ENCODE measurements around the gene NPAS3.

NPAS3 gene

DNA sequence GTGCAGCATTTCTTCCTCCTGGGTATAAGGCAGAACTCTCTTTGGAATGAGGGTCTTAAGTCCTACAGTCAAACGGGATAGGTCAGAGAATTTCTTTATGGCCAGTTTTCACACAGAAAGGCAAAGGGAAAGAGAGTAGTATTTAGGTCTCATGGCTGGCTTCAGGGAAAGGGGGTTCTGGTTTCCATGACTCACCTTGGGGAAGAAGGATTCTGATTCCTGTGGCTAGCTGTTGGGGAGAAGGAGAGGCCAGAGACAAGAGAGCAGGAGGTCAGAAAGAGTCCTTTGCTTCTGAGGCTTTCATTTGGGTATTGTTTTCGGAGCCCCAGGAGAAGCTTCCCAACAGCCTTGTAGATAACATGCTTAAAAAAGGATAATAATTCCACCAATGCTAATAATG lies 332.5 kb downstream of the NPAS3 start:
- no peak for ATAC-seq

DNA sequence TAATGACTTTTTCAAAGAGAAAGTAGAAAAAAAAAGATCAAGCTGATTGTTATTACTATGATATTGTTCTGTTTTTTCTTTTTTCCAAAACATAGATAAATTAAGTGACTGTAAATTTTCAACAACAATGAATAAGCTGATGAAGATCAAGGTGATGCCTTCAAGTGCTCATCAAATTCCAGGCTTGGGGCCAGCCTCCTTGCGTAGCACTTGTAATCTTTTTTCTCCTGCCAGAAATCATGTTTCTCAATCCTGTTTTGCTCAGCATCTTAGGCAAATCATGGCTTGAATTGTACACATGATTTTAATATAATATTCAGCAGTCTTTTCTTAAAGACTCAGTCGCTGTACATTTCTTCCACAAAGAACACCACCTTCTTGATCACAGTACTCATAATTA lies 333.2 kb downstream of the NPAS3 start:
- no peak for ATAC-seq

DNA sequence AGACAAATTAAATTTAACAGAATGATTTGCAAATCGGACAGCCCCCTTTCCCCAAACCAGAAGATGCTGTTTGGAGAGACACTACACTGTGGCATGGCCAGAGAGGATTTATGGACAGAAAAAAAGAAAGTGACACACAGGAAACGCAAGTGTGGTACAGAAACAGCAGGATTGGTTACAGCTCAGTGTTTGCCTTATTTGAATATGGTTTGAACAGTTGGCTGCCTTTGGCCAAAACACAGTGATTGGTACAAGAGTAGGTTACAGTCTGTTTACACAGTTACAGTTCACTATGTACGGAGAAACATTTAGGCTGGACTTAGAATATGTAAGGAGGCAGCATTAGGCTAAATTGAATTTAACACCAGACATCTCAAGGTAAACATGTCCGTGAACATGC lies 335.3 kb downstream of the NPAS3 start:
- no peak for ATAC-seq

DNA sequence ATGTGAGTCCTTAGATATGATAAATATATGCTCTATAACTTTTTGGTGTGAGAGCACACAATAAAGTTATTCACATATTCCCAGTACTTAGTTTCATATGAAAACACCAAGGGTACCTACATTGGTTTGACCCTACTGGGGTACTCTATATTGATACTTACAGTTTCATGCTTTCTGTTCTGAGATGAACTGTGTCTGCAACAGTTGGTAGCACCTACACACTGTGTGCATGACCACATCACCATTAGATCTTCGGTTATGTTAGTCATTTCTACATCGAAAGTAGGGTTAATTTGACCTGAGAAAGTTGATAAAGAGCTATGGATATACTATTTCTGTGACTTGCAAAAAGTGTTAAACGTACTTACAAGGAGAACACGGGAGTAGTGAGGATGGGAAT lies 337.2 kb downstream of the NPAS3 start:
- ATAC-seq: no peak

DNA sequence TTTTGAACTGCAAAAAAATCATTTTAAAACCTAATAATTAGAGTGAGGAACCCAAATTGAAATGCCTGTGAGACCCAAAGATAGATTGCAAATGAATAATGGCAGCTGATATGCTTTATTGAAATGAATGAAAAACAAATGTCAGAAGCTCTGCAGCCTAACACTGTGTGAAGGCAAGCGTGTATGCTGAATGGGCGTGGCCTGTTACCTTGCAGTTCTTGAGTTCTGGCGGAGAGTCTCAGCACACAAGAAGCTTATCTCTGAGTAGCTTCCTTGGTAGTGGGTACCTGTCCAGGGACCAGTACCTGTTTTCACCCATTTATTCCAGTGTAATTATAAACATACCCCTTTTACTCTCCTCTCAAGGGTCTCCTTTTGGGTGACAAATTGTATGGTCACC lies 341.2 kb downstream of the NPAS3 start:
- ATAC-seq: no peak

DNA sequence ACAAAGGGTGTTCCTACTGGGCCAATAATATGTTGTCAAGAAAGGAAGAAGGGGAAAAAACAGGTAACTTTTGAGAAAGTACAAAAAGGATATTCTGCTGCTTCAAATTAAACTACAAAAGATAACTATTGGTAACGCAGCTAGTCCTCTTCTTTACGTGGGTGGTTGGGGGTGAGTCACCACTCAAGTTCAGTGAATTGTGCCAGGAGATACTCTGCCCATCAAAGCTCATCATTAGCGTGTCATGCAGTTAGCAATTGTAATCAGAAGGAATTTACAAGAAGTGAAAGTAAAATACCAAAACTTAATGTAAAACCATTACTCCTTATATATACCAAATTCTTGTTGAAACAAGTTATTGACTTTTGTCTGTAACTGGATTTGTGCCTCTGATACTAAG lies 342.0 kb downstream of the NPAS3 start:
- ATAC-seq: no peak

DNA sequence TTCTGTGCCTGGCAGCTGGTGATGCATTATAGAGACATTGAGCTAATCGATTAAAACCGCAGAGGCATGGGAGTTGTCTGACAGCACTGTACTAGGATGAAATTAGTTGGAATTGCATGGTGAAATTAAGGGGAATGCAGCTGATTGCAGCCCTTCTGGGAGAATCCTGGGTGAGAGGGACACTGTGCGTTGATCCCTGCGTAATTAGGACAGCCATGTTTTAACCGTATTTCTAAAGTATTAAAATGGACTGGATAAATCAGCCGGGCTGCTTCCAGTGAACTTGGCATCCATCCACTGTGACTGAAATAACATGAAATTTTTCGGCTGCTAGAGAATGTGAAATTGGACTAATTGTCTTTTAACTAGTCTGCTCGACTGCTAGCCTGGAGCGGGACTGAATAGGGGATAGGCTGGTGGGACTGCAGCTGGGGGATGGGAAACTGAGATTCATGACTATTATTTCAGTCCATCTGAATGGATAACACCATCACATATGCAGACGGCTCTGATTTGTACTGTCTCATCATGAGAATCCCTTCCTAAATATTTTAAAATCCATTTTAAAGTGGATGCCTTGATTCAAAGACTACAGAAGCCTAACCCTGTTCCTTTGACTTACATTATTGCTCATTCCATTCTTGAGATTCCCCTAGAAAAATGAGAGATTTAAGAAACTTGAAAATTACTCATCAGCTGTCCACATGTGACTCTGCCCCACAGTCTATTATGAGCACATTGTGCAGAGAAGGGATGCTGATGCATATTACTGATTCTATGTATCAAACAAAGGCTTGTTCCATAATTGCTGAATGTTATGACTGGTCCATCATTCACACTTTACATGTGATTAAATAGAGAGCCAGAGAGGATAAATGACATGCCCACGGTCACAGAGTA lies 343.9 kb downstream of the NPAS3 start:
- ATAC-seq: no peak

DNA sequence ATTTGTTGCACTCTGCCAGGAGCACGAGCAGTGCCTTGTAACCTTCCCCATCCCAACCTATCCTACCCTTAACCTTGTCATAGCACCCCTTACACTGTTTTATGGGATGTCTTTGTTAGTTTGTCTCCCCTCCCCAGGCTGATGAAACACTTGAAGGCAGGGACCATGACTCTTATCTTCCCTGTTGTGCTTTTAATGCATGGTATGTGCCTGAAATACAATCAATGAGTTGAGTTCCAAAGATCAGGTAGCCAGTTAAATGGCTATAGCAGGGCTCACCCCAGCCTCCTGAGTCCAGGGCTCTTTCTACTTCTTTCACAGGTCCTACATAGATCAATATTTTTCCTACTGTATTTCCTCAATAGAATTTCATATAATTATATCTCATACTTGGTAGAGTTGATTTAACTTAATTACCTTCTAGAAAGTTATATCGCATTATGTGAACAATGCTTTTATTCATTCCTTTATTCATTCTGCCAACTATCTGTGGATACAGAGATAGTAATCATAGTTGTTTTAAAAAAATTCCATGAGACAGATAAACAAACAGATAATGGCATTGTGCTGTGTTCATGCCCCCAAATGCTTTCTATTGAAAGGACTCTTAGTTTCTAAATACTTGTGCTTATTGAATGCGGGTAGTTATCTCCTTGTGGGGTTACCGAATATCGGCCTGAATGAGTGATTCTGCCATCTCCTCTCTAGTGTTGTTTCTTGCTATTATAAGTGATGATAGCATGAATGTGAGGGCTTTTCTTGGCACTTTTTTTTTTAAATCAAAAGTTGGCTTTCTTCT lies 347.4 kb downstream of the NPAS3 start:
- no peak for ATAC-seq

DNA sequence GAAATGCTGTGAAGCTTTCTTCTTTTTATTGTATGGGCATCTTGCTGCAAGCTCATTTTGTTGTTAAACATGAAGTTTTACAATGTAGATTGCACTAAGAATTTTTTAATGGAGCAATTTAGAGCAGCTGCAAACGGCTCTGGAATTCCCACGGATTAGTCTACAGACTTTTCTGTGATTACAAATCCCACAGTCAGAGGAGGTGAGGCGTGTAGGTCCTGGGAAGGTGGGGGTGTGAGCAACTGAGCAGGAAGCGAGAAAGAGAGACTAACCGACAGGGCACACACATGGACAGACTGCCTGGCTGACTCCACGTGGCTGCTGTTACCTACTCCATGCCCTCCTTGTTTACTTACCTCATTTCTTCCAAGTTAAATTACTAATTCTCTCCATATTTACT lies 348.5 kb downstream of the NPAS3 start:
- ATAC-seq: no peak

DNA sequence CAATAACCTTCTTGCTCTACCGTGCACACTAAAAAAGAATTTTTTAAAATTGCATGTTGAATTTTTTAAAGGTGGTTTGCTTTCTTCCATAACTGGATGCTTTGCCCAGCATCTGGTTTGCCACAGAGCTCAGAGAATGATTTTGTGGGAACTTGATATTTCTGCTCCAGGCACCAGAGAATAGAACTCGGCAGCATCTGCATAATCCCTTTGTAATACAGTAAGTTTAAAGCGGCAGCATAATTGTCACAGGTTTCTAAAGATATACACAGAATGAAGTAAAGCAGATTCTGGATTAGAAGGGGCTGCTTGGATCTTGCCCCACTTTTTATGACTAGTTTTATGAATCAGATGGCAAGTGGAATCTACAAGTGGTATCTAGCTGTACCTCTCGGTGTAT lies 352.0 kb downstream of the NPAS3 start:
- ATAC-seq: no peak

DNA sequence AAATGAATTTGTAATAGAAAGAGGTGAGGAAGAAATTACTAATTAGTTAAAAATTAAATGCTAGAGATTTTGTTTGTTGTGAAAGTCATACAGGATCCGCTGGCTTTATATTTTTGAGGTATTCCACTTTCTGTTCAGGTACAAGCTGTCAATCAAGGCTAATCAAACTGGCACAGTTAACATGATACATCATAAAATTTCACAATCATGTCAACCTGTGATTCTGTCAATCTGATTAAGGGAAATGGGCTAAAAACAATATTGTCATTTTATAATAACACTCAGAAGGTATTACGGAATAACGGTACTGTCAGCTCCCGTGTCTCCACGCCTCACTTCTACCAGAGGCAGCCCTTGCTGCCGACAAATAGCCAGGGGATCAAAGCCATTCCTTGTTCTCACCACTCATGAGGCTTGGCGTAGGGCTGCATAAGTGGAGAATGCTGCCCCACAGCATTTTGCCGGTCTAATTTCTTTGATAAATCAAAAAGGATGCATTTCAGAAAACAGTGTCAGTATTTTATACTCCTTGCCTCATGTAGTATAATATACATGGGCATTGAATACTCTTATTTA lies 352.9 kb downstream of the NPAS3 start:
- ATAC-seq: no peak

DNA sequence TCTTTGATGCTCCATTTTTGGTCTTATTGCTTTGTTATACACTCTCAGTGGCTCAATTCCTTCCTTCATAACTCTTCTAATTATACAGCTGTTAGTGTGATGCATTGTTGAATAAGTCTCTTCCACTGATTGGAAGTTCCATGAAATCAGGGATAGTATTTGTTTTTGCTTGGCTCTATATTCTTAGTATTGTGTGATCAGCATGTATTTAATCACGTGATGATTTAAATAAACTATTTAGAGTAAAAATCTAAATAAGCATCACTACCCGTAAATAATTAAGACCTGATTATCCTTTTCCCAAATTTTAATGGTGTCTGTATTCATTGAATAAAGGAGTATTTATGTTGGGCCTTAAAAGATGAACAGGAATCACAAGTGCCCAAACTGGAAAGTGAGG lies 355.7 kb downstream of the NPAS3 start:
- no peak for ATAC-seq

DNA sequence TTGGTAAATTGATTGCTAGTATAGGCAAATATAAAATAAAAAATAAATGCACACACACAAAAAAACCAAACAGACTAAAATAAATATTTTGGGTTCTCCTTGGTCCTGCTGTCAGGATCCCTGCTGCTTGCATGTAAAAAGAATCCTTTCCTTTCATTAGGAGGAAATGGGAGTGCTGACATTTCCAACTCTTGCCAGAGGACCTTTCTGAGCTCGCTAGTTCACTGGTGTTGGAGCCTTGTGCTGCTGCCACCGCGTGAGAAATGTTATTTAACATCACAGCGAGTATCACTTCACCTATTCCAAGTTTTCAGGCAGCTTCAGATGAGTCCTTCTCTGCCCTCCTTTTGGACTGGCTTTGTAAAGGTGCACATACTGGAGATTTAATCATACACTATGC lies 358.9 kb downstream of the NPAS3 start:
- no peak for ATAC-seq

DNA sequence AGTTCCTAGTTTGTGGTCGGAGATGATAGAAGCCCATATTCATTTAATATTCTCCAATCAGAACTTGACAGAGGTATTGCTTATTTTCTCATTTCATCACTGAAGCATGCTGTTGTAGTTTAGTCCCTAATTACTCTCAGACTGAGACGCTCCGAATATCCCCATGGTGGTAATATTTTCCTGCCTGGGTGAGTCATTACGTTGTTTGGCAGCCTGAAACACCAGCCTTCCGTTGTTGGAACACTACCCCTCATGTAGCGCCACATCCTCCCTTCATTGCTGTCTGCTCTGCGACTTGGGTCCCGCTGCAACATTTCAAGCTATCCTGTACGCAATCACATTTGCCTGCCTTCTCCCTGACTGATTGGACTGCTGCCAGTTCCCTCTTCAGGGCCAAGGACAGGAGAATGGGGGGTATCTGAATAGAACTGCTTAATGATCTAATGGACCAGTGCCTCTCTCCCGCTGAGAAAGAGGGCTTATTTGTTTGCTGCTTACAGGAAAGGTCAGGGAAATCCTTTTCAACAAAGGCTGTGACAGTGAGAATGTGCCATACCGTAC lies 369.1 kb downstream of the NPAS3 start:
- no peak for ATAC-seq

DNA sequence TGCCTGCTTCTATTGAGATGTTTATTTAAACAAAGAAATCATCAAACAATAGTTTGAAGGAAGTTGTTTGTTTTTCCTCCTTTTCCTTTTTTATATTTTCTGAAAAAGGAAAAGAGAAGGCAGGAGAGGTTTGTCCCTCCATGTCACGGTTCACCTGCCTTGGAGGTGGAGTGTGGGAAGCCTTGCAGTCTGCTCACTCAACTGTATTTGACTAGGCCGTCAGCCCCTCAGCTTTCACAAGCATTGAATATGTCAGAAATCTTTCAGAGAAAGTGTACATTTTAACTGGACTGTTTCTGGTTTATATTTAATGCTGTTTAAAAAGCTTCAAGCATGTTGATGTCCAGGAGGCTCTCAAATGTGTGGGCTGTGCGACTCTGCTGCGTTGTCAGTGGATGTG lies 370.4 kb downstream of the NPAS3 start:
- ATAC-seq: no peak

DNA sequence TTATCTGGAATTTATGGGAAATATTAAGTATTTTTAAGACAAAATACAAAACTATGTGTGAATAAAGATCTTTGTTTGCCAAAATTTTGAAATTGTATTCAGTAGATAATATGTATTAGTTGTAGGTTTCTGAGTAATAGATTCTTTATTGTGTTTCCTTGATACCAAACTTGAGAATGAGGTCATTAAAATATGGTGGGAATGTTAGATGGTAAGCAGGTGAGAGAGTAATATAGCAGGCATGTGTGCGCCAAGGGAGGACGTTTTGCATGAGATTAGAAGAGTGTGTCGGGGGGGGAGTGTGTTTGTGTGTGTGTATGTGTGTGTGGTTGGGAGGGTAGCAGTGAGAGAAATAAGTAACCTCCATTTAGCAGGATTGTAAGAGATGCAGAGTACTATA lies 376.5 kb downstream of the NPAS3 start:
- ATAC-seq: no peak

DNA sequence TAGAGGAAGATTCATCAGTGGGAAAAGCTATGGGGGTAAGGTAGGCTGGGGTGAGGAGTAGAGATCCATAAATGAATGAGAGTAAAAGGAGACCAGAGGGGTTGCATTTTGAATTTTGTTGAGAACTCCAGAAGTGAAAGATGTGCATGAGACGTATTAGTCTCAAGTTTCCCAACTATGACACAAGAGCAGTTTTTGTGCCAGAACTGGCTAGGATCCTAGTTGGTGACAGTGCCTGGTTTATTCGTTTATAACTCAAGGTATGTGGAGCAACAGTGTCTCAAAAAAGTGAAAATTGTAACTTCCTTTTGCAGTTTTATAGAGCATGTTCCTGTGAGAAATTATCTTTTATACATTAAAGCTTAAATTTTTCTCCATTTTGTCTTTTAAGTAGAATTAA lies 377.0 kb downstream of the NPAS3 start:
- ATAC-seq: no peak

DNA sequence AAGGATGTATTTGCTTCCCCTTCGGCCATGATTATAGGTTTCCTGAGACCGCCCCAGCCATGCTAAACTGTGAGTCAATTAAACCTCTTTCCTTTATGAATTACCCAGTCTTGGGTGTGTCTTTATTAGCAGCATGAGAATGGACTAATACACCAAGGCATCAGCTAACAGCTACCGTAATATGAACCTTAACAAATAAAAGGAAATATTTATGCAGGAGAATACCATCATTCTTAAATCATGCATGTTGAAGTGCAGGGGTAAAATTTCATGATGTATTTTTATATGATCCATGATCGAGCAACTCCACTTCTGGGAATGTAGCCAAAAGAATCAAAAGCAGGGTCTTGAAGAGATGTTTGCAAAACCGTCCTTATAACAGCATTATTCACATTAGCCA lies 379.0 kb downstream of the NPAS3 start:
- no peak for ATAC-seq

DNA sequence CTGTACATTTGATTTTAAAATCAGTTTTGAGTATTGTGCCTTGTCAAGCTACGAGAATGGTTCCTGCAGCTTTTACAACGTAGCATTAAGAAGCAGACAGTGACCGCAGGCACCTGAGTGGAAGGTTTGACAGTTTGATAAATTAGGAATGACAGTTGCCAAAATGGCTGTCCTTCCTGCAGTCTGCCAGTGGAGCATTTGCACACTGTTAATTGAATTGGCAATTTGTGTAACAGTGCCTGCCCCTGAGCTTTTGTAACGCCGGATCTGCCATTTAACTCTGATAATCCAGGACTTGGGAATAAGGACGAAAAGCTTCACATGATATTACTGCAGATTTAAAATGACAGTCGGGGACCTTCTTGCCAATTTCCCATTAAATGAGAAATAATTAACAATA lies 385.3 kb downstream of the NPAS3 start:
- no peak for ATAC-seq

DNA sequence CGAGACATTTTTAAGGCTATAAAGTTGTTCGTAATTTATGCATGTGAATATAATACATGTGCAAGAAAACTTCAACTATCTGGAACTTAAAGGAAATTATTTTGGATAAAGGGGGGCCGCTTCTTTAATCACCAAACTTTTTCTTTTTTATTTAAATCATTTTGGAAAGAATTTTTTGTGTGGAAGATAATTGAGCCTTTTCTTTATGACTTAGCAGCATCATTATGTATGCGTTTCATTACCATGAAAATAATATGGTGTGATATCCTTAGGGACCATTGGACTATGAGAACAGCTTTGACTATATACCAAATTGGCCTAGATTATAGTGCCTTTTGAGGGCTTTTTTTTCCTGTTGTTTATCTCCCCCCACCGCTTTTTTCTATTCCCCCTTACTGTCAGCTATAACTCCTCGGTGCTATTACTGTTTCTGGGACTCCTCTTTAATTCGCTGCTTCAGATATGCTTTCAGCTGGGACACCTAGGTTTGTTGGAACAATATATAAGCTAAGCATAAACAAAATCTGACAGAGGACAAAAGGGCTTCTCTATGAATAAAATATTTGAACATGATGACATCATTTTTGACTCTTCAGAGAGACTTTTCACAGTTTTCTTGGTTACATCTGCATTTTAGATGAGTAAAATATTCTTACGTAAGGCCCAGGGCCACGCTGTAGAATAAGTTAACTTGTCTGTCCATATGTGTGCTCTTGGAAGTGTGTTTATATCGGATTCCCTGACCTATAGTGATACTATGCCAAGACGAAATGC lies 392.7 kb downstream of the NPAS3 start:
- no peak for ATAC-seq

DNA sequence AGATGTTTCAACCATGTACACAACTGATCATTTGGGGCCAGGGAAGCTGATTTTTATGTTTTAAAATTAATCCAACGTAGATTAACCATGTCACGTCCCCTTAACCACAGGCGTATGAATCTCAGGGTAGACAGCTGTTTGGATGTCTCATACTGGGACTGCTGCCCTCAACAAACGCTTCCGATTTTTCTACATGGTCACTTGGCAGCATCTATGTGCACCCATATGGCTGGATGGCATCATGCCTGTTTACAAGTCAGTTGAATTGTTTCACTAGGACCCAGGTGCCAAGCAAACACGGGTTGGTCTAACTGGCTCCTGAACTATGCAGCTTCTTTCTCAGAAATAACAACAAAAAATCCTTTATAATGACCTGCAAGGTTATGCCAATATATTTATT lies 393.8 kb downstream of the NPAS3 start:
- ATAC-seq: no peak

DNA sequence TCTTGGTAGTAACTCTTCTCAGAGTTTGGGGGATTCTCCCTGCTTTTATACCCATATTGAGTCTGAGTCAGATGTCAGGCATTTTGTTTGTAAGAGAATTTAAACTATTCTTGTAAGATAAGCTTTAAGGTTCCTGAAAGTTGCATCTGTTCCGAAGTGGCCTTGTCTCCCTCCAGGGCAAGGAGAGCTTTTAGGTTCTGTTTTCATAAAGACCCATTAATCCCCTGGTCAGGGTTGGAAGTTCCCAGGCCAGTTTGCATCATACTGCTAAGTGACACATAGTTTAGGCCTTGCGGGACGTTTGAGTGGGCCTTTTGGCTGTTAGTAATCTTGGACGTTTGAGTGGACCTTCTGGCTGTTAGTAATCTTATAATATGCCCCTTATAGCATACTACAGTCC lies 396.7 kb downstream of the NPAS3 start:
- ATAC-seq: no peak
